ENCODE measurements around the gene AKT1S1.

DNA sequence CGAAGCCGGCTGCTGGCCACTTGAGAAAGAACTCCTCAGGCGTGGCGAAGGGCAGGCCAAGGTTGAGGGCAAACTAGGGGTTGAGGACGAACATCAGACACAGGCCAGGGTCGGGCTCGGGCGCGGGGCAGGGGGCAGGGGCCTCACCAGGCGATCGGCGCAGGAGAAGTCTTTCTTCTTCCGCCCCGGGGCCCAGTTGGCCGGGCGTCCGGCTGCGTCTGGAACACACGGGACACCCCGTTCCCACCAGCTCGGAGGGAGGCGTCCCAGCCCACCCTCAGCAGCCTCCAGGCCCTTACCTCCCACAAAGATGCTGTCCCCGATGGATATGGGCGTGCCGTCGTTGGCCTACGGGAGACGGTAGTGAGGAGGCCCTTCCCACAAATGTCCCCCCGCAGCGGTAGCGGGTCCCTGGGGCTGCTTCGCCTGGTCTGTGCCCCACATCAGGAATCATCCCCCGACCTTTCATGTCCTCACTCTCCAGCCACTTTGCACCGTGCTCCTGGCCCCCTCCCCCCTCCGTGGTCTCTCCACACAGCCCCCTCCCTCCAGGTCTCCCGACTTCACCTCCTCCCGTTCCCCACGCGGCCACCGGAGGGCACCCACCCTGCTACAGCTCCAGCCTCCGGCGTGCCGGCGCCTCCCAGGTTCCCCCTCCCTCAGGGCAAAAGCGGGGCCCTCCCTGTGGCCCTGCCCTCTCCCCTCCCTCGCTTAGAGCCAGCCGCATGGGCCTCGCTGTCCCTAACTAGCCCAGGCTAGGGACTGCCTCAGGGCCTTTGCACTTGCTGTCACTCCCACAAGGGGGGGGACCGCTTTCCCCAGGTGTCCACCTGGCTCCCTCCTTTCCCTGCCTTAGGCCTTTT, 14.5 kb downstream of the AKT1S1 start:
- TF ChIP-seq POLR2AphosphoS5 (IDR thresholded peaks at IDR 0.05; ENCODE audit: low read depth, low read length) (no peak), SIN3A (IDR thresholded peaks at IDR 0.05; ENCODE audit: borderline replicate concordance, insufficient read depth, low read length) (no peak)

All from PFSK-1 (cell line).